Stimulated activated CD8-positive, alpha-beta memory T cell treated with anti-CD3 and anti-CD28 coated beads, Interleukin-4, amount 100 ng/mL, for 48 hours (primary cell): ENCODE measurements around the gene SECISBP2.
"Not testable (repeated sequence)": the region's sequence is repeated elsewhere in the genome, so short reads cannot be mapped to it uniquely, and the experiment has no call there.

ENCODE experiments used
- DNase-seq: peaks from one replicate; pipeline ENCODE4 v3.0.0-alpha.2; 2020

The SECISBP2 gene

GRCh38 chr9:89318123-89319014 is at the start of gene SECISBP2:
TSS of gene SECISBP2 (plus strand) at chr9:89318500. CDS start at chr9:89318577, 77 bp downstream.
- DNase-seq, result peak; percentile 98

- no peak for DNase-seq
These were observed 44.6 kb upstream of the SECISBP2 start for GRCh38 chr9:89273528-89274279.

- peak; percentile 38 for DNase-seq
These were observed 43.5 kb upstream of the SECISBP2 start for GRCh38 chr9:89274838-89275237.

GRCh38 chr9:89276040-89276439 is 42.3 kb upstream of the SECISBP2 start:
- not testable (repeated sequence) for DNase-seq

- DNase-seq, result no peak
These were observed 41.3 kb upstream of the SECISBP2 start for GRCh38 chr9:89277043-89277442.

- no peak for DNase-seq
These were observed 40.8 kb upstream of the SECISBP2 start for GRCh38 chr9:89277454-89277853.

GRCh38 chr9:89278551-89278950 is 39.7 kb upstream of the SECISBP2 start:
- DNase-seq, result no peak

GRCh38 chr9:89278997-89279739 is 39.1 kb upstream of the SECISBP2 start:
- no peak for DNase-seq

- no peak for DNase-seq
These were observed 37.2 kb upstream of the SECISBP2 start for GRCh38 chr9:89281106-89281505.

GRCh38 chr9:89282248-89282968 is 35.9 kb upstream of the SECISBP2 start:
- DNase-seq, result not testable (repeated sequence)

GRCh38 chr9:89284076-89284475 is 34.2 kb upstream of the SECISBP2 start:
- no peak for DNase-seq

- no peak for DNase-seq
These were observed 26.6 kb upstream of the SECISBP2 start for GRCh38 chr9:89291741-89292140.

- DNase-seq, result no peak
These were observed 25.3 kb upstream of the SECISBP2 start for GRCh38 chr9:89293014-89293413.

GRCh38 chr9:89295400-89295799 is 22.9 kb upstream of the SECISBP2 start:
- DNase-seq, result no peak

GRCh38 chr9:89301996-89302395 is 16.3 kb upstream of the SECISBP2 start:
- DNase-seq, result not testable (repeated sequence)

- DNase-seq, result no peak
These were observed 14.1 kb upstream of the SECISBP2 start for GRCh38 chr9:89304020-89304833.

GRCh38 chr9:89304834-89305188 is 13.5 kb upstream of the SECISBP2 start:
- DNase-seq, result no peak

- no peak for DNase-seq
These were observed 12.4 kb upstream of the SECISBP2 start for GRCh38 chr9:89305868-89306267.

GRCh38 chr9:89309166-89309565 is 9.1 kb upstream of the SECISBP2 start:
- DNase-seq, result no peak

- DNase-seq, result peak; percentile 32
These were observed 8.5 kb upstream of the SECISBP2 start for GRCh38 chr9:89309608-89310474.
